Measurements from ENCODE around the gene SERPINI1. TPM values are rescaled to one million over a fixed set of nuclear protein-coding genes. Genes with fewer than 3 reads are reported as not detected.

The SERPINI1 gene
- total and polyA plus RNA-seq, 2 of the 8 experiments (the other 6 are each of a cell fraction or from before 2014, with no cell fraction given) = 5.3 to 9.9 TPM

GRCh38 chr3:167736264-167736787 is 805 bp downstream of the SERPINI1 start (continued):
- TF ChIP-seq CTCF (IDR thresholded peaks at IDR 0.05; ENCODE audit: control extremely low read depth in 1 of 3, insufficient read depth in 1 of 3, low read depth in 1 of 3, low read length in 3 of 3) = no peak
- TF ChIP-seq TEAD4 (IDR thresholded peaks at IDR 0.05; ENCODE audit: low read depth, low read length) = no peak
- no peak for TF ChIP-seq CBX5 (IDR thresholded peaks at IDR 0.05; ENCODE audit: low read depth, low read length)
- TF ChIP-seq KDM4A (IDR thresholded peaks at IDR 0.05; ENCODE audit: low read depth, low read length, severe bottlenecking) = no peak
- no peak for TF ChIP-seq ATF3 (IDR thresholded peaks at IDR 0.05; ENCODE audit: insufficient read depth, low read depth, low read length)
- no peak for TF ChIP-seq ATF2 (IDR thresholded peaks at IDR 0.05; ENCODE audit: low read length)
- TF ChIP-seq CEBPB (IDR thresholded peaks at IDR 0.05; ENCODE audit: low read depth, low read length) = no peak
- TF ChIP-seq, protein P1, sequence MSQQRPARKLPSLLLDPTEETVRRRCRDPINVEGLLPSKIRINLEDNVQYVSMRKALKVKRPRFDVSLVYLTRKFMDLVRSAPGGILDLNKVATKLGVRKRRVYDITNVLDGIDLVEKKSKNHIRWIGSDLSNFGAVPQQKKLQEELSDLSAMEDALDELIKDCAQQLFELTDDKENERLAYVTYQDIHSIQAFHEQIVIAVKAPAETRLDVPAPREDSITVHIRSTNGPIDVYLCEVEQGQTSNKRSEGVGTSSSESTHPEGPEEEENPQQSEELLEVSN (IDR thresholded peaks at IDR 0.05) = no peak
- no peak for TF ChIP-seq SP1 (IDR thresholded peaks at IDR 0.05; ENCODE audit: low read depth, low read length)

Data from H1 (cell line).